Stimulated activated CD4-positive, alpha-beta T cell treated with anti-CD3 and anti-CD28 coated beads, Interleukin-2, amount 100 ng/mL, for 24 hours (primary cell): ENCODE data around the gene NPR1.

Experiments
- DNase-seq, 2 donors: peaks; one replicate each; pipeline ENCODE4 v3.0.0-alpha.2; 2020

Gene NPR1

GRCh38 chr1:153728305-153729066 is 50.0 kb downstream of the NPR1 start:
- peak; percentile 43 to 55 for DNase-seq

DNA sequence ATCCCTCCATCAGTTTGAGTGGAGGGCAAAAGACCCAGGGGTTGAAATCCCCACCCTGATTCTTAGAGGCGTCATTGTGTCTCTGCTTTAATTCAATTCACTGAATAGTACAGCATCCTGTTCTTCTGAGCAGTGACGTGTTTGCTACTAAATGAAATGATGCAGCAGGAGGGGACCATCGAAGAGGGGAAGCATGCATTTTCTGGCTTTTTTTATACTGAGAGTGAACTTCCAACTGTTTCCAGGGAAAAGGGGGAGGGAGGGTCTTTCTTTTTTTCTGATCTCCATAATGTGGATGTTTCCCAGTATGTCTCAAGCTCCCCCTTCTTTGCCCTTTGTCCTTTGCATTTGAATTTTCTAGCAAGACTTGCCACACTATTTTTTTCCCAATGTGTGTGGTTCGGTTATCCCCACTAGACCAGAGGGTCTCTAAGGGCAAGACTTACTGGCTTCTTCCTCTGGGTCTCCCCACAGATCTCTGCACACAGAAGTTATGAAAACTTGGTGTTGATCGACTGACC is 52.0 kb downstream of the NPR1 start:
- no peak for DNase-seq

GRCh38 chr1:153733970-153734369 is 55.5 kb downstream of the NPR1 start:
- no peak for DNase-seq

- DNase-seq: no peak
Observed at GRCh38 chr1:153734396-153735089, 56.1 kb downstream of the NPR1 start.

- no peak for DNase-seq
Observed at GRCh38 chr1:153735090-153735420, 56.6 kb downstream of the NPR1 start.

GRCh38 chr1:153741986-153742385 is 63.5 kb downstream of the NPR1 start:
- DNase-seq: no peak

GRCh38 chr1:153742411-153743142 is 64.1 kb downstream of the NPR1 start:
- DNase-seq: no peak
